Heart left ventricle (tissue), 13 donors: ENCODE measurements around the gene GABPB2.

Experiments
- CTCF ChIP-seq, 12 donors: fragments of 200-600 bp; sonication (generic) in 4 of 12; IDR thresholded peaks; one replicate each; pipeline versions ENCODE4 v1.5.0 to v1.8.0; 2018 to 2022; ENCODE audit warnings: antibody characterized with exemption in 12 of 12, mild to moderate bottlenecking in 5 of 12
- POLR2A ChIP-seq, 2 donors: fragments of 450-650 bp; IDR thresholded peaks; one replicate each; pipeline ENCODE4 v1.6.1; 2017; ENCODE audit warnings: antibody characterized with exemption in 2 of 2, mild to moderate bottlenecking in 2 of 2, moderate library complexity in 2 of 2
- donor health status: ischemic (EF 13 %, LVEDD 7.1; RV severe dilation, severe dysfunction).
- donor health status: DM: no; HTN: yes; CAD: no.
- donor health status: DM: no; HTN: no; CAD: no.
- donor health status: ischemic (EF 25% LVEDD 6.9; RV normal size, moderate dysfunction).
- donor health status: ischemic (EF 25% LVEDD 5.7; RV mildly dilated, moderate dysfunction).
- donor health status: ischemic (EF 35%, LVEDD 5.7; RV mildly dilated, moderate dysfunction).
- donor health status: nonischemic (EF 11% LVEDD 7.7; RV severe dilation, severe dysfunction).
- donor health status: DM: yes; HTN: yes; CAD: no.
- donor health status: PGD.
- donor health status: ischemic (EF 29% LVEDD 5.4; RV normal size, mild dysfunction).
- donor health status: nonischemic (EF 23%, LVEDD 6.1; RV moderate dilation, normal function).

- no peak for TF ChIP-seq CTCF (IDR thresholded peaks at IDR 0.05)
- TF ChIP-seq POLR2A (IDR thresholded peaks at IDR 0.05), result no peak
Observed at GRCh38 chr1:151106894-151107293, 36.3 kb downstream of the GABPB2 start.
